Liver (tissue), 9 donors: ENCODE data around the gene OR2L8. TPM values are rescaled to one million over a fixed set of nuclear protein-coding genes. Genes with fewer than 3 reads are reported as not detected.

Experiments used
- DNase-seq: peaks from one replicate; pipeline ENCODE4 v3.0.0-alpha.2; 2017; ENCODE audit warnings: low spot score
- H3K27ac ChIP-seq, 2 donors: one replicate each; pipeline ENCODE4 v1.7.0; 2013; ENCODE audit warnings: inconsistent platforms in 2 of 2, low read length in 2 of 2, control low read depth in 1 of 2, low read depth in 1 of 2, mild to moderate bottlenecking in 1 of 2
- H3K27me3 ChIP-seq, 4 donors: one replicate each; pipeline versions ENCODE4 v1.6.1 to v1.7.0; 2013; ENCODE audit warnings: low read length in 3 of 4, inconsistent platforms in 1 of 4, mild to moderate bottlenecking in 1 of 4, moderate library complexity in 1 of 4; ENCODE audit not compliant: control insufficient read depth in 4 of 4, insufficient read depth in 4 of 4
- H3K36me3 ChIP-seq, 4 donors: one replicate each; pipeline versions ENCODE4 v1.6.1 to v1.7.0; 2013; ENCODE audit warnings: low read length in 3 of 4, mild to moderate bottlenecking in 3 of 4, low read depth in 1 of 4, moderate library complexity in 1 of 4; ENCODE audit not compliant: control insufficient read depth in 4 of 4, insufficient read depth in 3 of 4
- H3K4me1 ChIP-seq, 4 donors: one replicate each; pipeline versions ENCODE4 v1.6.1 to v1.7.0; 2013; ENCODE audit warnings: low read length in 3 of 4, mild to moderate bottlenecking in 3 of 4, moderate library complexity in 1 of 4; ENCODE audit not compliant: control insufficient read depth in 4 of 4, insufficient read depth in 4 of 4
- H3K4me3 ChIP-seq, 3 donors: one replicate each; pipeline versions ENCODE4 v1.6.1 to v1.7.0; 2013; ENCODE audit warnings: low read length in 3 of 3, control low read depth in 1 of 3, low read depth in 1 of 3, mild to moderate bottlenecking in 1 of 3
- H3K9ac ChIP-seq, 2 donors: one replicate each; pipeline ENCODE4 v1.7.0; 2013; ENCODE audit warnings: low read length in 2 of 2, mild to moderate bottlenecking in 2 of 2, moderate library complexity in 2 of 2, control low read depth in 1 of 2, low read depth in 1 of 2
- H3K9me3 ChIP-seq, 4 donors: one replicate each; pipeline versions ENCODE4 v1.6.1 to v1.7.0; 2013; ENCODE audit warnings: low read length in 3 of 4; ENCODE audit not compliant: control insufficient read depth in 4 of 4
- ATF3 ChIP-seq: IDR thresholded peaks from 2 replicates; pipeline ENCODE4 v1.6.1; 2016; ENCODE audit warnings: antibody characterized with exemption
- FOXA1 ChIP-seq: IDR thresholded peaks from 2 replicates; pipeline ENCODE4 v1.6.1; 2016; ENCODE audit warnings: antibody characterized with exemption
- FOXA2 ChIP-seq: IDR thresholded peaks from 2 replicates; pipeline ENCODE4 v1.6.1; 2016; ENCODE audit warnings: antibody characterized with exemption
- GABPA ChIP-seq, 2 donors: IDR thresholded peaks in 1 of 2; conservative IDR thresholded peaks in 1 of 2; 2 replicates each; pipeline ENCODE4 v1.6.1; 2016; ENCODE audit warnings: antibody characterized with exemption in 2 of 2, mild to moderate bottlenecking in 1 of 2, moderate library complexity in 1 of 2
- HNF4A ChIP-seq, 2 donors: conservative IDR thresholded peaks; 2 replicates each; pipeline ENCODE4 v1.6.1; 2016; ENCODE audit warnings: antibody characterized with exemption in 2 of 2, mild to moderate bottlenecking in 2 of 2
- HNF4G ChIP-seq: IDR thresholded peaks from 2 replicates; pipeline ENCODE4 v1.6.1; 2016; ENCODE audit warnings: antibody characterized with exemption
- JUND ChIP-seq, 2 donors: IDR thresholded peaks; 2 replicates each; pipeline ENCODE4 v1.6.1; 2016; ENCODE audit warnings: antibody characterized with exemption in 2 of 2
- NR2F2 ChIP-seq: IDR thresholded peaks from 2 replicates; pipeline ENCODE4 v1.6.1; 2016; ENCODE audit warnings: antibody characterized with exemption
- RAD21 ChIP-seq, 2 donors: IDR thresholded peaks; 2 replicates each; pipeline ENCODE4 v1.6.1; 2016; ENCODE audit warnings: antibody characterized with exemption in 2 of 2, mild to moderate bottlenecking in 2 of 2
- RXRA ChIP-seq, 2 donors: IDR thresholded peaks; 2 replicates each; pipeline ENCODE4 v1.6.1; 2017 to 2018; ENCODE audit warnings: antibody characterized with exemption in 2 of 2, mild to moderate bottlenecking in 1 of 2
- SP1 ChIP-seq: IDR thresholded peaks from 2 replicates; pipeline ENCODE4 v1.6.1; 2018; ENCODE audit warnings: antibody characterized with exemption, mild to moderate bottlenecking
- TAF1 ChIP-seq: conservative IDR thresholded peaks from 2 replicates; pipeline ENCODE4 v1.6.1; 2016; ENCODE audit warnings: antibody characterized with exemption, mild to moderate bottlenecking
- YY1 ChIP-seq: IDR thresholded peaks from 2 replicates; pipeline ENCODE4 v1.6.1; 2016; ENCODE audit warnings: antibody characterized with exemption, mild to moderate bottlenecking
- WGBS: extraction: QIAGEN DNeasy Blood & Tissue Kit; methylation state at CpG from one replicate; pipeline ENCODE4 v1.1.7; 2013; 5-methylcytosine and 5-hydroxymethylcytosine counted together
- polyA plus RNA-seq, 2 donors: library from polyadenylated mRNA; stranded (reverse) in 1 of 2; unstranded in 1 of 2; fragments of 200-250 nt in 1 of 2; fragments of >200 nt in 1 of 2; fragmentation: Nextera tagmentation in 1 of 2; extraction: Ambion mirVana in 1 of 2; gene quantifications; one replicate each; pipeline versions ENCODE4 v1.2.1 to v1.2.3, GENCODE V29; 2013 to 2015
- total RNA-seq, 2 donors: library from RNA; depleted of rRNA; stranded (reverse); fragments of >200 nt; gene quantifications; one replicate each; pipeline ENCODE4 v1.2.3, GENCODE V29; 2014
- TF ChIP-seq, protein P1 (sequence below): fragments of 150-350 bp; IDR thresholded peaks from 2 replicates; pipeline ENCODE4 v1.5.1; 2017; ENCODE audit warnings: improper control_type of control experiment, low read depth, low read length; ENCODE audit not compliant: missing input control
- TF ChIP-seq, protein P2 (sequence below): IDR thresholded peaks from 2 replicates; pipeline ENCODE4 v1.6.1; 2016; ENCODE audit warnings: antibody characterized with exemption, mild to moderate bottlenecking
- TF ChIP-seq, protein P3 (sequence below): IDR thresholded peaks from 2 replicates; pipeline ENCODE4 v1.6.1; 2016; ENCODE audit warnings: antibody characterized with exemption
- TF ChIP-seq, protein P4 (sequence below): IDR thresholded peaks from 2 replicates; pipeline ENCODE4 v1.6.1; 2016; ENCODE audit warnings: antibody characterized with exemption
- donor health status: healthy.
- donor health status: healthy.
- donor health status: healthy.
- donor health status: healthy.
- donor health status: healthy.

The OR2L8 gene
- total and polyA plus RNA-seq, 4 donors = 0.08 to 0.09 TPM; not detected in 2

DNA sequence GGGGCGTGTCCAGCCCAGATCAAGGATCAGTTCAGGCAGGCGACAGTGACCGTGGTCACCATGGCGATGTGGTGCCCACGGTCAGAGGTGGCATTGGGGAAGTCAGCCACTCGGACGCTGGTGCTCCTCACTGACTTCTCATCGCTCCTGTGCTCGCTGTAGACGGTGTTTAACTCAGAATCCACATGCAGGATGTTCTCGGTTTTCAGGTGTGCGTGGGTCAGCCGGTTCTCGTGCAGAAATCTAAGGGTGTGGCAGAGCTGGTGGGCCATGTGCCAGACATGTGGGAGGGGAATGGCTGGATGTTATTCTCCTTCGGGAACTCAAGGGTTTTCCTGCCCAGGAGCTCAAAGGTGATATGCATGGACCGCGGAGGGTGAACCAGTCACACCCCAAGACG lies 12.2 kb upstream of the OR2L8 start:
- Histone ChIP-seq H3K4me3 (no peak overlapping the region), H3K9ac (no peak overlapping the region), H3K27me3 (no peaks in the 10 kb centered on the region), H3K36me3 (no peaks in the 10 kb centered on the region), H3K4me1 (no peaks in the 10 kb centered on the region), H3K9me3 (peaks cover 0 to 10% (median 0%) of the 10 kb centered on the region in 4 donors), H3K27ac (no peak overlapping the region)
- DNase-seq = no peak
- TF ChIP-seq YY1 (no peak), RAD21 (IDR thresholded peaks at IDR 0.05) (no peak), ATF3 (no peak), FOXA1 (no peak), TAF1 (no peak), SP1 (no peak), RXRA (IDR thresholded peaks at IDR 0.05) (no peak), HNF4G (no peak), JUND (IDR thresholded peaks at IDR 0.05) (no peak), HNF4A (conservative IDR thresholded peaks at IDR 0.05) (no peak), GABPA (IDR thresholded peaks at IDR 0.05 in 1 of 2, conservative IDR thresholded peaks at IDR 0.05 in 1 of 2) (no peak), FOXA2 (no peak), NR2F2 (no peak)
- TF ChIP-seq, protein P1, sequence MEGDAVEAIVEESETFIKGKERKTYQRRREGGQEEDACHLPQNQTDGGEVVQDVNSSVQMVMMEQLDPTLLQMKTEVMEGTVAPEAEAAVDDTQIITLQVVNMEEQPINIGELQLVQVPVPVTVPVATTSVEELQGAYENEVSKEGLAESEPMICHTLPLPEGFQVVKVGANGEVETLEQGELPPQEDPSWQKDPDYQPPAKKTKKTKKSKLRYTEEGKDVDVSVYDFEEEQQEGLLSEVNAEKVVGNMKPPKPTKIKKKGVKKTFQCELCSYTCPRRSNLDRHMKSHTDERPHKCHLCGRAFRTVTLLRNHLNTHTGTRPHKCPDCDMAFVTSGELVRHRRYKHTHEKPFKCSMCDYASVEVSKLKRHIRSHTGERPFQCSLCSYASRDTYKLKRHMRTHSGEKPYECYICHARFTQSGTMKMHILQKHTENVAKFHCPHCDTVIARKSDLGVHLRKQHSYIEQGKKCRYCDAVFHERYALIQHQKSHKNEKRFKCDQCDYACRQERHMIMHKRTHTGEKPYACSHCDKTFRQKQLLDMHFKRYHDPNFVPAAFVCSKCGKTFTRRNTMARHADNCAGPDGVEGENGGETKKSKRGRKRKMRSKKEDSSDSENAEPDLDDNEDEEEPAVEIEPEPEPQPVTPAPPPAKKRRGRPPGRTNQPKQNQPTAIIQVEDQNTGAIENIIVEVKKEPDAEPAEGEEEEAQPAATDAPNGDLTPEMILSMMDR = no peak
- TF ChIP-seq, protein P2, sequence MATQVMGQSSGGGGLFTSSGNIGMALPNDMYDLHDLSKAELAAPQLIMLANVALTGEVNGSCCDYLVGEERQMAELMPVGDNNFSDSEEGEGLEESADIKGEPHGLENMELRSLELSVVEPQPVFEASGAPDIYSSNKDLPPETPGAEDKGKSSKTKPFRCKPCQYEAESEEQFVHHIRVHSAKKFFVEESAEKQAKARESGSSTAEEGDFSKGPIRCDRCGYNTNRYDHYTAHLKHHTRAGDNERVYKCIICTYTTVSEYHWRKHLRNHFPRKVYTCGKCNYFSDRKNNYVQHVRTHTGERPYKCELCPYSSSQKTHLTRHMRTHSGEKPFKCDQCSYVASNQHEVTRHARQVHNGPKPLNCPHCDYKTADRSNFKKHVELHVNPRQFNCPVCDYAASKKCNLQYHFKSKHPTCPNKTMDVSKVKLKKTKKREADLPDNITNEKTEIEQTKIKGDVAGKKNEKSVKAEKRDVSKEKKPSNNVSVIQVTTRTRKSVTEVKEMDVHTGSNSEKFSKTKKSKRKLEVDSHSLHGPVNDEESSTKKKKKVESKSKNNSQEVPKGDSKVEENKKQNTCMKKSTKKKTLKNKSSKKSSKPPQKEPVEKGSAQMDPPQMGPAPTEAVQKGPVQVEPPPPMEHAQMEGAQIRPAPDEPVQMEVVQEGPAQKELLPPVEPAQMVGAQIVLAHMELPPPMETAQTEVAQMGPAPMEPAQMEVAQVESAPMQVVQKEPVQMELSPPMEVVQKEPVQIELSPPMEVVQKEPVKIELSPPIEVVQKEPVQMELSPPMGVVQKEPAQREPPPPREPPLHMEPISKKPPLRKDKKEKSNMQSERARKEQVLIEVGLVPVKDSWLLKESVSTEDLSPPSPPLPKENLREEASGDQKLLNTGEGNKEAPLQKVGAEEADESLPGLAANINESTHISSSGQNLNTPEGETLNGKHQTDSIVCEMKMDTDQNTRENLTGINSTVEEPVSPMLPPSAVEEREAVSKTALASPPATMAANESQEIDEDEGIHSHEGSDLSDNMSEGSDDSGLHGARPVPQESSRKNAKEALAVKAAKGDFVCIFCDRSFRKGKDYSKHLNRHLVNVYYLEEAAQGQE = no peak
- TF ChIP-seq, protein P3, sequence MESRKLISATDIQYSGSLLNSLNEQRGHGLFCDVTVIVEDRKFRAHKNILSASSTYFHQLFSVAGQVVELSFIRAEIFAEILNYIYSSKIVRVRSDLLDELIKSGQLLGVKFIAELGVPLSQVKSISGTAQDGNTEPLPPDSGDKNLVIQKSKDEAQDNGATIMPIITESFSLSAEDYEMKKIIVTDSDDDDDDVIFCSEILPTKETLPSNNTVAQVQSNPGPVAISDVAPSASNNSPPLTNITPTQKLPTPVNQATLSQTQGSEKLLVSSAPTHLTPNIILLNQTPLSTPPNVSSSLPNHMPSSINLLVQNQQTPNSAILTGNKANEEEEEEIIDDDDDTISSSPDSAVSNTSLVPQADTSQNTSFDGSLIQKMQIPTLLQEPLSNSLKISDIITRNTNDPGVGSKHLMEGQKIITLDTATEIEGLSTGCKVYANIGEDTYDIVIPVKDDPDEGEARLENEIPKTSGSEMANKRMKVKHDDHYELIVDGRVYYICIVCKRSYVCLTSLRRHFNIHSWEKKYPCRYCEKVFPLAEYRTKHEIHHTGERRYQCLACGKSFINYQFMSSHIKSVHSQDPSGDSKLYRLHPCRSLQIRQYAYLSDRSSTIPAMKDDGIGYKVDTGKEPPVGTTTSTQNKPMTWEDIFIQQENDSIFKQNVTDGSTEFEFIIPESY = no peak
- TF ChIP-seq, protein P4, sequence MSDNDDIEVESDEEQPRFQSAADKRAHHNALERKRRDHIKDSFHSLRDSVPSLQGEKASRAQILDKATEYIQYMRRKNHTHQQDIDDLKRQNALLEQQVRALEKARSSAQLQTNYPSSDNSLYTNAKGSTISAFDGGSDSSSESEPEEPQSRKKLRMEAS = no peak
- WGBS = 92% methylated on average over 18 of the region's 18 CpGs
